Neural cell (in vitro differentiated cells): ENCODE data around the gene USP10. TPM values are rescaled to one million over a fixed set of nuclear protein-coding genes. Genes with fewer than 3 reads are reported as not detected.

Source experiments
- H2AFZ ChIP-seq: fragments of 200-600, 300-800 bp; sonication (generic), shearing (Covaris generic); 2 replicates; pipeline ENCODE4 v1.6.0; 2014; ENCODE audit warnings: low read depth, mild to moderate bottlenecking, antibody characterized with exemption, low read length, moderate library complexity
- H3F3A ChIP-seq: fragments of 200-600 bp; shearing (Covaris generic); 2 replicates; pipeline ENCODE4 v1.6.1; 2016; ENCODE audit warnings: mild to moderate bottlenecking, moderate library complexity, mixed read lengths, antibody characterized with exemption, low read length; ENCODE audit not compliant: insufficient read depth, poor library complexity, severe bottlenecking
- H3K27ac ChIP-seq: fragments of 200-600, 300-800 bp; sonication (generic), shearing (Covaris generic); 2 replicates; pipeline ENCODE4 v1.5.1; 2014; ENCODE audit warnings: mild to moderate bottlenecking, low read length, moderate library complexity
- H3K27me3 ChIP-seq: fragments of 300-800, 200-600 bp; sonication (generic), shearing (Covaris generic); 2 replicates; pipeline ENCODE4 v1.6.0; 2014; ENCODE audit warnings: mild to moderate bottlenecking, low read depth, low read length, moderate library complexity; ENCODE audit not compliant: insufficient read depth
- H3K36me3 ChIP-seq: fragments of 300-800, 200-600 bp; sonication (generic), shearing (Covaris generic); 2 replicates; pipeline ENCODE4 v1.5.1; 2014; ENCODE audit warnings: mild to moderate bottlenecking, antibody characterized with exemption, low read length, moderate library complexity; ENCODE audit not compliant: insufficient read depth
- H3K4me2 ChIP-seq: fragments of 300-800, 200-600 bp; sonication (generic), shearing (Covaris generic); 2 replicates; pipeline ENCODE4 v1.6.0; 2014; ENCODE audit warnings: mild to moderate bottlenecking, low read length
- H3K4me3 ChIP-seq: fragments of 300-800, 200-600 bp; sonication (generic), shearing (Covaris generic); 2 replicates; pipeline ENCODE4 v1.5.1; 2014; ENCODE audit warnings: mild to moderate bottlenecking, low read length, moderate library complexity
- H3K79me2 ChIP-seq: fragments of 200-600 bp; shearing (Covaris generic); replicated peaks from 2 replicates; pipeline ENCODE4 v1.6.0; 2014; ENCODE audit warnings: mild to moderate bottlenecking, low read length, moderate library complexity; ENCODE audit not compliant: insufficient read depth
- H3K9ac ChIP-seq: fragments of 300-800, 200-600 bp; sonication (generic), shearing (Covaris generic); 2 replicates; pipeline ENCODE4 v1.6.1; 2016; ENCODE audit warnings: mild to moderate bottlenecking, low read length, mixed read lengths
- H3K9me2 ChIP-seq: fragments of 200-600 bp; shearing (Covaris generic); 2 replicates; pipeline ENCODE4 v1.6.1; 2016; ENCODE audit warnings: mild to moderate bottlenecking, low read length, mixed read lengths; ENCODE audit not compliant: insufficient read depth
- H3K9me3 ChIP-seq: fragments of 200-600, 300-800 bp; sonication (generic), shearing (Covaris generic); 2 replicates; pipeline ENCODE4 v1.6.1; 2016; ENCODE audit warnings: mild to moderate bottlenecking, mixed run types, low read length, moderate library complexity, mixed read lengths
- H4K20me1 ChIP-seq: fragments of 200-600 bp; shearing (Covaris generic); 2 replicates; pipeline ENCODE4 v1.6.1; 2016; ENCODE audit warnings: mild to moderate bottlenecking, mixed run types; ENCODE audit not compliant: insufficient read depth
- EP300 ChIP-seq: fragments of 450-650 bp; conservative IDR thresholded peaks from 2 replicates; pipeline ENCODE4 v1.6.1; 2014; ENCODE audit warnings: antibody characterized with exemption, mild to moderate bottlenecking, moderate library complexity; ENCODE audit not compliant: poor library complexity, severe bottlenecking
- EZH2 ChIP-seq: fragments of 200-600, 300-800 bp; shearing (Covaris generic), sonication (generic); IDR thresholded peaks from 2 replicates; pipeline ENCODE4 v1.6.1; 2014; ENCODE audit warnings: antibody characterized with exemption, low read length, borderline replicate concordance, mild to moderate bottlenecking; ENCODE audit not compliant: insufficient read depth, poor library complexity, severe bottlenecking
- MXI1 ChIP-seq: fragments of 450-650 bp; conservative IDR thresholded peaks from 2 replicates; pipeline ENCODE4 v1.6.1; 2014; ENCODE audit warnings: antibody characterized with exemption, mild to moderate bottlenecking; ENCODE audit not compliant: poor library complexity, severe bottlenecking
- POLR2AphosphoS5 ChIP-seq: IDR thresholded peaks from 2 replicates; pipeline ENCODE4 v1.6.1; 2012
- RAD21 ChIP-seq: fragments of 450-650 bp; conservative IDR thresholded peaks from 2 replicates; pipeline ENCODE4 v1.6.1; 2014; ENCODE audit warnings: antibody characterized with exemption, mild to moderate bottlenecking, moderate library complexity
- SMC3 ChIP-seq: fragments of 450-650 bp; conservative IDR thresholded peaks from 2 replicates; pipeline ENCODE4 v1.6.1; 2014; ENCODE audit warnings: antibody characterized with exemption, mild to moderate bottlenecking, moderate library complexity; ENCODE audit not compliant: poor library complexity
- TAF1 ChIP-seq: IDR thresholded peaks from 2 replicates; pipeline ENCODE4 v1.6.1; 2012; ENCODE audit warnings: low read depth
- polyA plus RNA-seq: library from polyadenylated mRNA; depleted of rRNA; stranded (reverse); fragments of >200 nt; gene quantifications from 2 replicates; pipeline ENCODE4 v1.2.3, GENCODE V29; 2014
- TF ChIP-seq, protein P1 (sequence below): fragments of 450-650 bp; IDR thresholded peaks from 2 replicates; pipeline ENCODE4 v1.5.1; 2014; ENCODE audit warnings: antibody characterized with exemption, mild to moderate bottlenecking, moderate library complexity; ENCODE audit not compliant: poor library complexity, severe bottlenecking
- TF ChIP-seq, protein P2 (sequence below): IDR thresholded peaks from 2 replicates; pipeline ENCODE4 v1.6.1; 2012; ENCODE audit warnings: borderline replicate concordance

Gene USP10
- polyA plus RNA-seq, 1 donor from 2014 or later: 48.9 TPM

DNA sequence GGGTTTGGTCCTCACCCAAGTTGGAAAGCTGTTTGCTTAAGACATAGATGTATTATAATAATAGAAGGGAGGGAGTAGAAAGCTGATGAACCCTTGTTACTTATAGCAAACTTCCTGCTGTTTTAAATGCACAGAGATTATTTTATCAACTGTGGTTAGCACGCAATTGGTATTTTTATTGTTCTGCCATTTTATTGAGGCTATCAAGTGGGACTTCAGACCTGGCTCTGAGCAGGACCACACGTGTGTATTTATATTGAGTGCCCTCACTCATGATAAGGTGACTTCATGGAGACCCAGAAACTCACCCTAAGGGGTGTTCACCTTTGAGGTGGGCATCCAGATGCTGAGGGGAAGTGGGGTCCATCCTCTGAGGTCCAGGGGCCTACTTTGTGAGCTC is 34.4 kb upstream of the USP10 start:
- Histone ChIP-seq H3K27me3 (no peaks in the 10 kb centered on the region), H3K27ac (no peak overlapping the region), H3K4me2 (no peak overlapping the region), H3F3A (no peaks in the 10 kb centered on the region), H3K36me3 (no peaks in the 10 kb centered on the region), H3K9me2 (no peaks in the 10 kb centered on the region), H3K4me3 (no peak overlapping the region), H3K79me2 (no peaks in the 10 kb centered on the region), H4K20me1 (no peaks in the 10 kb centered on the region), H3K9me3 (no peaks in the 10 kb centered on the region), H2AFZ (no peak overlapping the region), H3K9ac (no peak overlapping the region)
- no peak for TF ChIP-seq SMC3

DNA sequence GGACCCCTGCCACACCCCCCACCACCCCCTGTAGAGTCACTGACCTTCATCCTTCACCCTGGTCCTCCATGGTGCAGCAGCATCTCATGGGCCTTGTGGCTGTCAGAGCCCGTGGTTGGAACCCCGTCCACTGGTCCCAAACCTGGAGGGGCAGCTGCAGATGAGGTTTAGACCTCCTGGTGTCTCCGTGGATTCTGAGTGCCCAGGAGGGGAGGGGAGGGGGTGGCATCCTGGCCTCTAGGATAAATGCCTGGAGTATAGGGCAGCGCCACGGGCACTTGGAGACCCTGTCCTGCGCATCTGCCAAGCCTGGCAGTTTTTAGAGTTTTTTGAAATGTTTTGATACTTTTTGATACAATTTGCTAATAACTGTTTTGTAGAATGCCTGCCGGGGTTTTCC is 34.0 kb upstream of the USP10 start:
- H3K9me2 ChIP-seq: no peaks in the 10 kb centered on the region
- H3K79me2 ChIP-seq: no peaks in the 10 kb centered on the region
- no peak overlapping the region for H3K4me3 ChIP-seq
- no peak overlapping the region for H3K27ac ChIP-seq
- H3F3A ChIP-seq: no peaks in the 10 kb centered on the region
- no peaks in the 10 kb centered on the region for H3K36me3 ChIP-seq
- no peak overlapping the region for H3K4me2 ChIP-seq
- TF ChIP-seq EP300 (no peak), SMC3 (no peak), EZH2 (no peak), MXI1 (no peak), TAF1 (no peak), POLR2AphosphoS5 (no peak), RAD21 (no peak)
- TF ChIP-seq, protein P1, sequence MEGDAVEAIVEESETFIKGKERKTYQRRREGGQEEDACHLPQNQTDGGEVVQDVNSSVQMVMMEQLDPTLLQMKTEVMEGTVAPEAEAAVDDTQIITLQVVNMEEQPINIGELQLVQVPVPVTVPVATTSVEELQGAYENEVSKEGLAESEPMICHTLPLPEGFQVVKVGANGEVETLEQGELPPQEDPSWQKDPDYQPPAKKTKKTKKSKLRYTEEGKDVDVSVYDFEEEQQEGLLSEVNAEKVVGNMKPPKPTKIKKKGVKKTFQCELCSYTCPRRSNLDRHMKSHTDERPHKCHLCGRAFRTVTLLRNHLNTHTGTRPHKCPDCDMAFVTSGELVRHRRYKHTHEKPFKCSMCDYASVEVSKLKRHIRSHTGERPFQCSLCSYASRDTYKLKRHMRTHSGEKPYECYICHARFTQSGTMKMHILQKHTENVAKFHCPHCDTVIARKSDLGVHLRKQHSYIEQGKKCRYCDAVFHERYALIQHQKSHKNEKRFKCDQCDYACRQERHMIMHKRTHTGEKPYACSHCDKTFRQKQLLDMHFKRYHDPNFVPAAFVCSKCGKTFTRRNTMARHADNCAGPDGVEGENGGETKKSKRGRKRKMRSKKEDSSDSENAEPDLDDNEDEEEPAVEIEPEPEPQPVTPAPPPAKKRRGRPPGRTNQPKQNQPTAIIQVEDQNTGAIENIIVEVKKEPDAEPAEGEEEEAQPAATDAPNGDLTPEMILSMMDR: no peak
- TF ChIP-seq, protein P2, sequence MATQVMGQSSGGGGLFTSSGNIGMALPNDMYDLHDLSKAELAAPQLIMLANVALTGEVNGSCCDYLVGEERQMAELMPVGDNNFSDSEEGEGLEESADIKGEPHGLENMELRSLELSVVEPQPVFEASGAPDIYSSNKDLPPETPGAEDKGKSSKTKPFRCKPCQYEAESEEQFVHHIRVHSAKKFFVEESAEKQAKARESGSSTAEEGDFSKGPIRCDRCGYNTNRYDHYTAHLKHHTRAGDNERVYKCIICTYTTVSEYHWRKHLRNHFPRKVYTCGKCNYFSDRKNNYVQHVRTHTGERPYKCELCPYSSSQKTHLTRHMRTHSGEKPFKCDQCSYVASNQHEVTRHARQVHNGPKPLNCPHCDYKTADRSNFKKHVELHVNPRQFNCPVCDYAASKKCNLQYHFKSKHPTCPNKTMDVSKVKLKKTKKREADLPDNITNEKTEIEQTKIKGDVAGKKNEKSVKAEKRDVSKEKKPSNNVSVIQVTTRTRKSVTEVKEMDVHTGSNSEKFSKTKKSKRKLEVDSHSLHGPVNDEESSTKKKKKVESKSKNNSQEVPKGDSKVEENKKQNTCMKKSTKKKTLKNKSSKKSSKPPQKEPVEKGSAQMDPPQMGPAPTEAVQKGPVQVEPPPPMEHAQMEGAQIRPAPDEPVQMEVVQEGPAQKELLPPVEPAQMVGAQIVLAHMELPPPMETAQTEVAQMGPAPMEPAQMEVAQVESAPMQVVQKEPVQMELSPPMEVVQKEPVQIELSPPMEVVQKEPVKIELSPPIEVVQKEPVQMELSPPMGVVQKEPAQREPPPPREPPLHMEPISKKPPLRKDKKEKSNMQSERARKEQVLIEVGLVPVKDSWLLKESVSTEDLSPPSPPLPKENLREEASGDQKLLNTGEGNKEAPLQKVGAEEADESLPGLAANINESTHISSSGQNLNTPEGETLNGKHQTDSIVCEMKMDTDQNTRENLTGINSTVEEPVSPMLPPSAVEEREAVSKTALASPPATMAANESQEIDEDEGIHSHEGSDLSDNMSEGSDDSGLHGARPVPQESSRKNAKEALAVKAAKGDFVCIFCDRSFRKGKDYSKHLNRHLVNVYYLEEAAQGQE: no peak
- no peaks in the 10 kb centered on the region for H4K20me1 ChIP-seq
- no peaks in the 10 kb centered on the region for H3K27me3 ChIP-seq
- no peaks in the 10 kb centered on the region for H3K9me3 ChIP-seq
- no peak overlapping the region for H3K9ac ChIP-seq
- no peak overlapping the region for H2AFZ ChIP-seq
